MCF 10A (cell line): Measurements from ENCODE around the gene AK4. TPM values are rescaled to one million over a fixed set of nuclear protein-coding genes. Genes with fewer than 3 reads are reported as not detected.

ENCODE experiments used
- BruUV-seq: library from RNA; stranded (reverse); fragments of 400-500 nt; replicated peaks from 2 replicates; lab custom pipeline; 2021; lab: Mats Ljungman, UMichigan
- CTCF ChIA-PET: fragments of 300-600 bp; sonication (Branson Sonifier 250); formaldehyde crosslinking; extraction: SDS; loops from one replicate; lab custom pipeline; 2021; ENCODE audit warnings: antibody characterized with exemption, inconsistent platforms; lab: Yijun Ruan, JAX
- POLR2A ChIA-PET: fragments of 300-600, 350-650 bp; sonication (Branson Sonifier 250); formaldehyde crosslinking; extraction: SDS; loops from one replicate; lab custom pipeline; 2020; ENCODE audit warnings: antibody characterized with exemption, inconsistent platforms; lab: Yijun Ruan, JAX
- DNase-seq: peaks from one replicate; pipeline ENCODE4 v3.0.0-alpha.2; 2018; ENCODE audit not compliant: unreplicated experiment
- H3K27ac Mint-ChIP-seq: one replicate; pipeline ENCODE4 v1.8.0; 2022; ENCODE audit warnings: mild to moderate bottlenecking, low read depth, mixed read lengths; ENCODE audit not compliant: unreplicated experiment
- H3K27me3 Mint-ChIP-seq: one replicate; pipeline ENCODE4 v1.8.0; 2022; ENCODE audit warnings: mixed read lengths; ENCODE audit not compliant: insufficient read depth, unreplicated experiment
- H3K36me3 Mint-ChIP-seq: one replicate; pipeline ENCODE4 v1.8.0; 2022; ENCODE audit warnings: mild to moderate bottlenecking, moderate library complexity, mixed read lengths; ENCODE audit not compliant: insufficient read depth, unreplicated experiment
- H3K4me1 Mint-ChIP-seq: one replicate; pipeline ENCODE4 v1.8.0; 2022; ENCODE audit warnings: mixed read lengths; ENCODE audit not compliant: insufficient read depth, unreplicated experiment
- H3K4me3 Mint-ChIP-seq: one replicate; pipeline ENCODE4 v1.8.0; 2022; ENCODE audit warnings: mild to moderate bottlenecking, moderate library complexity, mixed read lengths; ENCODE audit not compliant: unreplicated experiment
- H3K9me3 Mint-ChIP-seq: one replicate; pipeline ENCODE4 v1.8.0; 2022; ENCODE audit warnings: mixed read lengths; ENCODE audit not compliant: unreplicated experiment
- intact Hi-C: fragments of 100-400 bp; cut with micrococcal nuclease; formaldehyde crosslinking; loops from 2 replicates; pipeline ENCODE4 v1.14.1; 2022
- total RNA-seq: library from RNA; stranded (reverse); gene quantifications from 2 replicates; pipeline ENCODE4 v1.2.3, GENCODE V29; 2022
- TF ChIP-seq, protein P1 (sequence below): fragments of 200-600 bp; IDR thresholded peaks from one replicate; pipeline ENCODE4 v1.8.0; 2022; ENCODE audit warnings: antibody characterized with exemption, mild to moderate bottlenecking; ENCODE audit not compliant: unreplicated experiment

Gene AK4
- total RNA-seq, 1 experiment from 2014 or later: 57.1 TPM

DNA sequence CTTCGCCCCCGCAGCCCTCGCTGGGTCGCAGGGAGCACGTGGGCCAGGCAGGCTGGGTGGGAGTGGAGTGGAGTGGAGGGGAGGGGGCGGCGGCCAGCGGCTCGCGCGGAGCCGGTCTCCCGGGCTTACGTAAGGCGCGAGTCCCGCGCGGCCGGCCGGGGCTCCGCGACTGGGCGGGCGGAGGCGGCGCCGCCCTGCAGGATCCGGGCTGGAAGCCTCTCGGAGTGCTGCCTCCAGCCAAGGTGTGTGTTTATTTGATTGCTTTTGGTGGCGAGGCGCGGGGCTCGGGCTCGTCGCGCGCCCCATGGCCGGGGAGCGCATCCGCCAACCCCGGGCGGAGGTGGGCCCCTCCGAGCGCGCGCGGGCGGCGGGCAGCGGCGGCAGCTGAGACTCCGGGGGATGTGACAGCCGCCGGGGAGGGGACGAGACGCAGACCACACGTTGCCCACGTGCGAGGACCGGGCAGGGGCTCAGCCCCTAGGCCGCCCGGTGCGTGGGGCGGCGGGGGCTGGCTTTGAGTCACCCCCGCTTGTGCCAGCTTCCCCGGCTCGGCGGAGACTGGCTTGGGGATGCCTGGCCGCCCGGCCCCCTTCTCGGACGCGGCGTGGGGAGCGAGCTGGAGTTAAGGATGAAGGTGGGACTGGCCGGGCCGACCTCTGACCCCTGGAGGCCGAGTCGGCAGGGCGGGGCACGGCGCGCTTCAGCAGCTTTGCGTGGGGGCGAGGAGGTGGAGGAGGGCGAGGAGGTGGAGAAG lies 402 bp upstream of the AK4 start:
- CTCF ChIA-PET: interaction anchor here (1.2 kb wide), 1 partner anchor 62 kb away, joined by 9 read pairs; no protein-coding TSS in a partner anchor

DNA sequence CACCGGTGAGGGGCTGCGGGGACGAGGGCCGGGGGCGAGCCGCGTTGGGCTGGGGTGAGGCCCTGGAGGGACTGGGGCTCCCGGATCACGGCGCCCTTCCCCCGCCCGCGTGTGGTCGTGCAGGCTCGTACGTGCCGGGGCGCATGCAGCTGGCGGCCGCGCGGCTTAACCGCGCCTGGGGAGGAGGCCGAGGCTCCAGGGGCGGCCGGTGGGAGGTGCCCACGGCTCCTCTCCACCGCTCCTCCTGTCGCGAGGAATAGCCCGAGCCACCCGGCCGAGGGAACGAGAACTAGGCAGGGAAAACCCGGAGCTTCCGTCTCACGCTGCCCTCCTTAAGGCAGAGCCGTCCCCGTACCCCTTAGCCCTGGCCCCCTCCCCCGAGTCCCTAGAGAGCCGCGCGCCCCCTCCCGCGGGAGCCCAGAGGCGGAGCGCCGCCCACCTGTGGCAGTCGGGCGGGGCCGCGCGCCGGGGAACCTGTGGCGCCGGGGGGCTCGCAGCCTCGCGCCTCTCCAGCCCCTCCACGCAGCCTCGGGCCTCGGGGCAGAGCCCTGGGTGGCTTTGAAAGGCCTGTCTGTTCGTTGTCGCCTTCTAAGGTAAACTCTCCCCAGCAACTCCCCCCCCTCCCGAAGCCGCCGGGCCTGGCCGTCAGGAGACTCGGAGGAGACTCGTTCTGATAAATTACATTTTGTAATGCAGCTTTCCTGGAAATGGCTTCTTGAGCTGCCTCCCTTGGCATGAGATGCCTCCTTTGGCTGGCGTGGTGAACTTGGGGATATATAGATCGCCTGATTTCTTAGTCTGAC lies 746 bp downstream of the AK4 start:
- H3K36me3 Mint-ChIP-seq: no peaks in the 10 kb centered on the region
- intact Hi-C loops: loop anchor here (2.0 kb wide), 1 partner anchor 60 kb away; no protein-coding TSS in a partner anchor
- BruUV-seq: no TSS peak
- CTCF ChIA-PET: interaction anchor here (0.6 to 3.5 kb wide), 9 partner anchors 14 to 112 kb away, joined by 3 to 27 read pairs (median 3); no protein-coding TSS in a partner anchor
- POLR2A ChIA-PET: interaction anchor here (0.6 to 4.5 kb wide), 15 partner anchors 8 to 146 kb away, joined by 3 to 29 read pairs (median 8); no protein-coding TSS in a partner anchor
- peaks cover 23% of the 10 kb centered on the region for H3K4me1 Mint-ChIP-seq
- peak overlapping the region; percentile 79 for H3K4me3 Mint-ChIP-seq
- peak; percentile 58 for DNase-seq
- TF ChIP-seq, protein P1, sequence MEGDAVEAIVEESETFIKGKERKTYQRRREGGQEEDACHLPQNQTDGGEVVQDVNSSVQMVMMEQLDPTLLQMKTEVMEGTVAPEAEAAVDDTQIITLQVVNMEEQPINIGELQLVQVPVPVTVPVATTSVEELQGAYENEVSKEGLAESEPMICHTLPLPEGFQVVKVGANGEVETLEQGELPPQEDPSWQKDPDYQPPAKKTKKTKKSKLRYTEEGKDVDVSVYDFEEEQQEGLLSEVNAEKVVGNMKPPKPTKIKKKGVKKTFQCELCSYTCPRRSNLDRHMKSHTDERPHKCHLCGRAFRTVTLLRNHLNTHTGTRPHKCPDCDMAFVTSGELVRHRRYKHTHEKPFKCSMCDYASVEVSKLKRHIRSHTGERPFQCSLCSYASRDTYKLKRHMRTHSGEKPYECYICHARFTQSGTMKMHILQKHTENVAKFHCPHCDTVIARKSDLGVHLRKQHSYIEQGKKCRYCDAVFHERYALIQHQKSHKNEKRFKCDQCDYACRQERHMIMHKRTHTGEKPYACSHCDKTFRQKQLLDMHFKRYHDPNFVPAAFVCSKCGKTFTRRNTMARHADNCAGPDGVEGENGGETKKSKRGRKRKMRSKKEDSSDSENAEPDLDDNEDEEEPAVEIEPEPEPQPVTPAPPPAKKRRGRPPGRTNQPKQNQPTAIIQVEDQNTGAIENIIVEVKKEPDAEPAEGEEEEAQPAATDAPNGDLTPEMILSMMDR: no peak
- peak overlapping the region; percentile 6 for H3K27ac Mint-ChIP-seq
- H3K9me3 Mint-ChIP-seq: no peaks in the 10 kb centered on the region
- no peaks in the 10 kb centered on the region for H3K27me3 Mint-ChIP-seq

More for the DNA sequence above, 402 bp upstream of the AK4 start:
- no peaks in the 10 kb centered on the region for H3K27me3 Mint-ChIP-seq
- TF ChIP-seq, protein P1: no peak
- H3K9me3 Mint-ChIP-seq: no peaks in the 10 kb centered on the region
- POLR2A ChIA-PET: interaction anchor here (0.6 to 4.5 kb wide), 12 partner anchors 17 to 145 kb away, joined by 3 to 29 read pairs (median 7); no protein-coding TSS in a partner anchor
- peak overlapping the region; percentile 79 for H3K4me3 Mint-ChIP-seq
- no peaks in the 10 kb centered on the region for H3K36me3 Mint-ChIP-seq
- no TSS peak for BruUV-seq
- DNase-seq: peak; percentile 42
- intact Hi-C loops: loop anchor here (2.0 kb wide), 2 partner anchors 61 to 81 kb away; no protein-coding TSS in a partner anchor
- H3K4me1 Mint-ChIP-seq: peaks cover 19% of the 10 kb centered on the region
- H3K27ac Mint-ChIP-seq: no peak overlapping the region

DNA sequence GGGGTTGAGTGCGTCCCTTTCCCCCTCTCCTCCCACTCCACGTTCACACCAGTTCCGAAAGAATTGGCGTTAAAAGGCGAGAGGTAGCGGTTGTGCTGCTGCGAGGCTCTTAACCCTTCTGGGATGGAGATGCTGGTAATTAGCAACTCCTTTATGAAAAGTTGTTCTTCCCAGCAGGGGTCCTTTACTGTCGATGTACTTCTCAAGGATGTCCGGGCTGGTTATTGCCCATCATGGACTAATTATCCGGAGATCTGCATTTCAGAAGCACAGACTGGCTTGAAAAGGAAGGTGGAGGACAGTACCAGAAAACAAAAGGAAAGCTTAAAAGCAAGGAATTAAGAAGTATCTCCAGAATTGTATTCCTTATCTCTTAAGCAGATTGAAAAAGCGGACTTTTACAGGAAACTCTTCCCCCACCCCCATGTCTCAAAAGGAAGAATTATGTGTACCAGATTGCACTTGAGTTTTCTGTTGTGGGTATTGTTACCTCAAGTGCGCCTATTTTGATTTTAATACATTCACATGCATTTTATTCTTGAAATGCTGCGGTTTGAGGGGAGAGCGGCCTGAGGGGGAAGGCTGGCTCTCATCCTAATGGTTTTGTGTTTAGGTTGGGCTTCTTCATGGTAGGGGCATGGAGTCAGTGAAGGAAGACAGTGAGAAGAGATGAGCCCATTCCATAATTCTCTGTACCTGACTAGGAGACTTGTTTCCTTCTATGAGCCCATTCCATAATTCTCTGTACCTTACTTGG lies 1.5 kb downstream of the AK4 start:
- Mint-ChIP-seq H3K36me3 (peaks cover 4% of the 10 kb centered on the region), H3K27me3 (no peaks in the 10 kb centered on the region), H3K9me3 (no peaks in the 10 kb centered on the region), H3K4me3 (peak overlapping the region; percentile 79), H3K27ac (peak overlapping the region; percentile 6), H3K4me1 (peaks cover 28% of the 10 kb centered on the region)
- POLR2A ChIA-PET: interaction anchor here (0.8 to 4.5 kb wide), 13 partner anchors 8 to 384 kb away, joined by 3 to 29 read pairs (median 8); no protein-coding TSS in a partner anchor
- DNase-seq: no peak
- intact Hi-C loops: loop anchor here (2.0 kb wide), 1 partner anchor 59 kb away; no protein-coding TSS in a partner anchor
- CTCF ChIA-PET: interaction anchor here (0.7 to 3.5 kb wide), 13 partner anchors 8 to 447 kb away, joined by 3 to 27 read pairs (median 3); no protein-coding TSS in a partner anchor
- TSS peak; percentile 50 for BruUV-seq
- TF ChIP-seq, protein P1: no peak
